Left hindlimb (tissue), 1 donor: Measurements from ENCODE around the gene KIF1A.

ENCODE experiments used
- DNase-seq: peaks from one replicate; pipeline ENCODE4 v3.0.0-alpha.2; 2018

The KIF1A gene

GRCh38 chr2:240796543-240797499 is 23.2 kb downstream of the KIF1A start:
- DNase-seq, result peak; percentile 23

GRCh38 chr2:240795916-240796510 is 24.0 kb downstream of the KIF1A start:
- DNase-seq, result peak; percentile 17

- peak; percentile 24 for DNase-seq
Observed at GRCh38 chr2:240795454-240795853, 24.6 kb downstream of the KIF1A start.

GRCh38 chr2:240794178-240794721 is 25.8 kb downstream of the KIF1A start:
- peak; percentile 23 for DNase-seq

GRCh38 chr2:240793313-240794177 is 26.5 kb downstream of the KIF1A start:
- DNase-seq, result peak; percentile 30

- peak; percentile 6 for DNase-seq
Observed at GRCh38 chr2:240792629-240793312, 27.2 kb downstream of the KIF1A start.

- peak; percentile 95 for DNase-seq
Observed at GRCh38 chr2:240791821-240792628, 28.0 kb downstream of the KIF1A start.

- DNase-seq, result peak; percentile 37
Observed at GRCh38 chr2:240791221-240791800, 28.7 kb downstream of the KIF1A start.

GRCh38 chr2:240790370-240791220 is 29.4 kb downstream of the KIF1A start:
- peak; percentile 18 for DNase-seq

- peak; percentile 29 for DNase-seq
Observed at GRCh38 chr2:240789501-240790369, 30.3 kb downstream of the KIF1A start.

GRCh38 chr2:240789051-240789453 is 31.0 kb downstream of the KIF1A start:
- peak; percentile 28 for DNase-seq

GRCh38 chr2:240788482-240788881 is 31.5 kb downstream of the KIF1A start:
- DNase-seq, result no peak

- peak; percentile 18 for DNase-seq
Observed at GRCh38 chr2:240787521-240788472, 32.2 kb downstream of the KIF1A start.

- DNase-seq, result peak; percentile 27
Observed at GRCh38 chr2:240786871-240787311, 33.1 kb downstream of the KIF1A start.

GRCh38 chr2:240786355-240786841 is 33.6 kb downstream of the KIF1A start:
- peak; percentile 31 for DNase-seq

GRCh38 chr2:240785424-240786335 is 34.3 kb downstream of the KIF1A start:
- DNase-seq, result peak; percentile 29
